HCT116 (cell line): ENCODE data around the gene TWIST2.

Experiments used
- CTCF ChIP-seq, 3 experiments: fragments of 200-600 bp in 1 of 3; sonication (generic) in 1 of 3; IDR thresholded peaks in 2 of 3; conservative IDR thresholded peaks in 1 of 3; 2 replicates each; pipeline ENCODE4 v1.5.1; 2012 to 2017; ENCODE audit warnings: low read depth in 2 of 3, low read length in 2 of 3, antibody characterized with exemption in 1 of 3, borderline replicate concordance in 1 of 3, control low read depth in 1 of 3, mild to moderate bottlenecking in 1 of 3, mixed read lengths in 1 of 3, mixed run types in 1 of 3, moderate library complexity in 1 of 3; ENCODE audit not compliant: insufficient read depth in 1 of 3
- RAD21 ChIP-seq: IDR thresholded peaks from 2 replicates; pipeline ENCODE4 v1.6.1; 2012; ENCODE audit warnings: low read depth, mild to moderate bottlenecking

DNA sequence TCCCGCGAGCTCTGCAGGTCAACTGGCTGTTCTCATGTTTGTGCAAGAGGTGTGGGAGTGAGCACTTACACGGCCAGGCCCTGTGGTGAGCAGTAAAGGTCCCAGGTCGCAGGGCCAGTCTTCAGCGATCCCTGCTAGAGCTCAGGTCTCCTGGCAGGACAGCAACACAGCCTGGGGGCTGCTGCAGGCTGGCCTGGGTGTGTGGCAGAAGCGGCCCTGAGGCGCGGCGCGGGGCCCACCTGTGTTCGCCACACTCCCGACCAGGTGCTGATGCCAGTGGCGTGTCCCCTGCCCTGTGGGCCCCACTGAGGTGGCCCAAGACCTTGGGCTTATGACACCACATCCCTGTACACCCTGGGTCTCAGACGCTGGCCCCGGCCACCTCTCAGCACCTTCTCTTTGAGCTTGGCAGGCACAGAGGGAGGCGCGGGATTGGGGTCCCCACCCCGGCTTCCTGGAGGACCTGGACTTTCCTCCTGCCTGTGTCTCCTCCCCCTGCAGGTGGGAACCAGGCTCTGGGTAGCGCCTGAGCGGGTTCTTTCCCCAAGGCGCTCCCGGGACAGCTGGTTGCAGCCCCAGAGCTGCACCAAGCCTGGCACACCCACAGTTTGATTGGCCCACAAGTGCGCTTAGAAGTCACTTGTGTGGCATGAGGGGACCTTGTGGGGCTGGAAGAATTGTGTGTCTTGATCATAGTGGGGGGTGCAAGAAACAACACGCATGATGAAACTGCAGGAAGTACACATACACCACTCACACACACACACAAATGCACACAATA lies 59.2 kb downstream of the TWIST2 start:
- TF ChIP-seq CTCF (IDR thresholded peaks at IDR 0.05 in 2 of 3, conservative IDR thresholded peaks at IDR 0.05 in 1 of 3; ENCODE audit: borderline replicate concordance in 1 of 3, insufficient read depth in 1 of 3, low read depth in 2 of 3, low read length in 2 of 3) (no peak), RAD21 (no peak)
